Subcutaneous adipose tissue (tissue), 4 donors: ENCODE results near the gene SHC4. TPM values are rescaled to one million over a fixed set of nuclear protein-coding genes. Genes with fewer than 3 reads are reported as not detected.

ENCODE experiments used
- CTCF ChIP-seq: fragments of 450-650 bp; IDR thresholded peaks from one replicate; pipeline ENCODE4 v1.5.1; 2016; ENCODE audit warnings: low read depth, mild to moderate bottlenecking, control low read depth, antibody characterized with exemption, moderate library complexity
- total RNA-seq, 4 donors: library from RNA; depleted of rRNA; stranded (reverse); fragments of >200 nt; gene quantifications; one replicate each; pipeline ENCODE4 v1.1.0, GENCODE V29; 2016

Gene SHC4
- total RNA-seq, 4 donors from 2014 or later: 0.38 to 0.85 TPM; not detected in 2

GRCh38 chr15:48868536-48868935 is 95.2 kb downstream of the SHC4 start:
- no peak for TF ChIP-seq CTCF

DNA sequence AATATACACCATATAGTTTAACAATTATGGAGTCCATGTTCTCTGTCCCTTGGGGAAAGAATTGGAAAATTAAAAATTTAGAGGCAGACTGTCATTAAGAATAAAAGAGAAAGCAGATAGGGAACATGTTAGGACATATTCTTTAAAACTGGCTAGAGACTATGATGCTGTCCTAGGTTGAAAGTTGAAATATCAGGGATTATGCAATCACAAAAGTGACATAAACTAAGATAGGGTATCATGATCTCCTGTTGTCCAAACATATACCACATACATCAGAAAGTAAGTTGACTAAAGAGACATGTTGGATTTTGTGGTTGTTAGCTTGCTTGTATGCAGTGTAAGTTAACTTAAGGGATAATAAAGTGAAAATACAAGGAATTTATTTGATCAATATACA is 95.7 kb downstream of the SHC4 start:
- TF ChIP-seq CTCF: no peak

DNA sequence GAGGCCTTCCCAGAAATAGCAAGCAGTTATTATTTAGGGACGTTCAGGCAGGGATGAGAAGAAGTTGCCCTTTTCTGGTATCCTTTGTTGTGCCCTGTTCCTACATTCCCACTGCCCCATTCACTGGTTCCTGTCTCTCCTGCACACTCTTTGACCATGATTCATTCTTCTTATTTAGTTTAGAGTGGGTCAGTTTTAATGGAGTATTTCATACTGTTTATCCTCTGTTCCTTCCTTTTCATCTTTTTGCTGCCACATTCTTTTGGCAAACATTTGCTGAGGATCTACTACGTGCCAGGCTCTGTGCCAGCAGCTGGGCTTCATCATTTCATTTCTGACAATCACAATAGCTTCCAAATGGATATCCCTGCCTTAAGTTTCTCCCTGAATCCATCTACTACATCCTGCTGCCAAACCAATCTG is 97.6 kb downstream of the SHC4 start:
- no peak for TF ChIP-seq CTCF

GRCh38 chr15:48865370-48866079 is 98.2 kb downstream of the SHC4 start:
- TF ChIP-seq CTCF: no peak

DNA sequence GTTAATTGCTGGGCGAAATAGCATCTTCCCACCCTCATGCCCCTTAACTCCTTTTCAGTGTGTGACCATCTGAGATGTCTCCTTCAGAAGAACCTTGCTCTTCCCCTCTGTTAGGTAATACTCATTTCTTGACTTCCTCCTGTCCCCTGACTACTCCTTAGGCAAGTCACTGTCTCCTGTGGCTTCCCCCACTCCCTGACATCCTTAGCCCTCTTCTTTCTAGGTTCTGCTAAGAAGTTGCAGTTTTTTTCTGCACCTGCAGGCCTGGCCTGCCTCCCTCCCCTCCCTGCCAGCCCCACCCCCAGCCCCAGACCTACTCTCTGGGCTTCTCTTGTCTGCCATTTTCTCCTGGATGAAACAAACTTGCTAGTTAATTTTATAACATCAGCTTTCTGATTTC is 101.0 kb downstream of the SHC4 start:
- TF ChIP-seq CTCF: no peak

DNA sequence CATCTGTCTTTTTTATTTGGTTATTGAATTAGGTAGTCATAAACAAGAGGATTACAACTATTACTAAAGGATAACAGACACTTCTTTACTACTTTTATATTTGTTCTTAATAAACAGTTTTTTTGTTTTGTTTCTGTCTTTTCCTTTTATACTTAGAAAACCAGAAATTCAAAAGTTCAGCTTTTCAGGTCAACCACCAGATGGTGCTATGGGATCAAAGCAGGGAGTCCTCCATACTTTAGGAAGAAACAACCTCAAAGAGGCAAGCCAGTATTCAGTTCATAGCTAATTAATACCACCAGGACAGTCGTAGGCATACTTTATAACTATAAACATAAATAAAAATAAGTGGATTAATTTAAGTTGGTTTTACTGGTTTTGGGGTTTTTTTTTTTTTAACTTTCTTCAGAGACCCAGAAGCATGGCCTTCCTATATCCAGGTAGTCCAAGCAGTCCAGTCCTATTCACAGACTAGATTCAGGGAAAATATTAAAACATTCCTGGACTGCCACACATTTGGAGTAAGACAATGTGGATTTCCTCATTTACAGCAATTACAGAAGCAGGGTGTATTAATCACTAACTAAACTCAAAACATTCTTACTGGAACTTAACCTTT is 101.8 kb downstream of the SHC4 start:
- TF ChIP-seq CTCF: no peak

- no peak for TF ChIP-seq CTCF
Measured at GRCh38 chr15:48859426-48859825, 104.3 kb downstream of the SHC4 start.
